Naive thymus-derived CD8-positive, alpha-beta T cell (primary cell): ENCODE results near the gene ZSCAN22. TPM values are rescaled to one million over a fixed set of nuclear protein-coding genes. Genes with fewer than 3 reads are reported as not detected.
"Not testable (repeated sequence)": the region's sequence is repeated elsewhere in the genome, so short reads cannot be mapped to it uniquely, and the experiment has no call there.

Experiments
- ATAC-seq, 2 donors: fragments of 150-1000 bp; cut with Tn5 transposase in 1 of 2; sonication (Bioruptor Pico), chemical (Tn5 transposase) in 1 of 2; 1 replicate in 1 of 2; 2 replicates in 1 of 2; pipeline ENCODE4 v1.10.0; 2021; ENCODE audit warnings: mild to moderate bottlenecking in 2 of 2, moderate library complexity in 2 of 2
- POLR2A ChIA-PET: fragments of 350-600 bp; sonication (Branson Sonifier 250); formaldehyde crosslinking; loops from one replicate; lab custom pipeline; 2021; ENCODE audit warnings: antibody characterized with exemption; lab: Charles Lee
- DNase-seq, 10 donors: peaks; one replicate each; pipeline versions ENCODE4 v3.0.0 to v3.0.0-alpha.2; 2020 to 2022
- H3K27ac Mint-ChIP-seq, 10 donors: one replicate each; pipeline ENCODE4 v1.8.0; 2020 to 2022; ENCODE audit warnings: mild to moderate bottlenecking in 10 of 10, mixed read lengths in 10 of 10, moderate library complexity in 4 of 10, inconsistent platforms in 1 of 10
- H3K27me3 Mint-ChIP-seq, 5 donors: one replicate each; pipeline ENCODE4 v1.8.0; 2021 to 2022; ENCODE audit warnings: mixed read lengths in 5 of 5
- H3K36me3 Mint-ChIP-seq, 3 donors: one replicate each; pipeline ENCODE4 v1.8.0; 2020 to 2022; ENCODE audit warnings: mixed read lengths in 3 of 3, mild to moderate bottlenecking in 2 of 3, inconsistent platforms in 1 of 3
- H3K4me1 Mint-ChIP-seq, 4 donors: one replicate each; pipeline ENCODE4 v1.8.0; 2021 to 2022; ENCODE audit warnings: mixed read lengths in 4 of 4
- H3K4me3 Mint-ChIP-seq, 10 donors: one replicate each; pipeline ENCODE4 v1.8.0; 2020 to 2022; ENCODE audit warnings: mild to moderate bottlenecking in 10 of 10, mixed read lengths in 10 of 10, moderate library complexity in 6 of 10, inconsistent platforms in 1 of 10
- H3K9me3 Mint-ChIP-seq, 9 donors: one replicate each; pipeline ENCODE4 v1.8.0; 2020 to 2022; ENCODE audit warnings: mixed read lengths in 9 of 9, mild to moderate bottlenecking in 3 of 9, inconsistent platforms in 1 of 9, moderate library complexity in 1 of 9
- polyA plus RNA-seq, 3 donors: library from polyadenylated mRNA; unstranded; fragments of 300-500 nt; fragmentation: Illumina TruSeq; gene quantifications; one replicate each; pipeline ENCODE4 v1.2.3, GENCODE V29; 2021
- total RNA-seq, 8 experiments: library from RNA in 2 of 8; stranded (reverse) in 2 of 8; gene quantifications; one replicate each; pipeline ENCODE4 v1.2.3 and lab custom pipeline; 2021 to 2026

ZSCAN22 gene
- total and polyA plus RNA-seq, 5 experiments from 2014 or later, result 0.69 to 4.6 (median 3.3) TPM

DNA sequence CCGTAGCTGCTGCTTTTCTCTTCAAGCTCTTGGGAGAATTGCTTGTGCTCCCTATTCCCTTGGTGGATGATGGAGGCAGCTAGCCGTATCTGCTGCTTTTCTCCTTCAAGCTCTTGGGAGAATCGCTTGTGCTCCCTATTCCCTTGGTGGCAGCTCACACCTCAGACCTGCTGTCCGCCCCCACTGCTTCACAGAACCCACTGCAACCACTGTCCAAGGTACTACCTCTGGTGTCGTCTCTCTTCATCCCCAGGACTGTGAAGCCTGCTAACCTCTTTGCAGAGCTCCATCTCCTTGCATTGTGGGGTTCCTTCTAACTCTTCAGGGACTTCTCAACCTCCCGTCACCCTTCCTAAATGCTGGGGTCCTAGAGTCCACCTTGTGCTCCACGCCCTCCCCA lies 26.2 kb upstream of the ZSCAN22 start:
- Mint-ChIP-seq H3K4me3 (no peak overlapping the region), H3K9me3 (peaks cover 0 to 40% (median 10%) of the 10 kb centered on the region in 9 donors), H3K27ac (no peak overlapping the region), H3K27me3 (no peaks in the 10 kb centered on the region), H3K36me3 (peaks cover 0 to 62% (median 44%) of the 10 kb centered on the region in 3 donors), H3K4me1 (peaks cover 13 to 20% (median 15%) of the 10 kb centered on the region in 4 donors)
- ATAC-seq (no peak), DNase-seq (no peak)
- POLR2A ChIA-PET, result interaction anchor here (0.8 to 1.4 kb wide), 3 partner anchors 17 to 117 kb away, joined by 4 to 6 read pairs (median 4); partner anchors contain the start of gene ZNF497

DNA sequence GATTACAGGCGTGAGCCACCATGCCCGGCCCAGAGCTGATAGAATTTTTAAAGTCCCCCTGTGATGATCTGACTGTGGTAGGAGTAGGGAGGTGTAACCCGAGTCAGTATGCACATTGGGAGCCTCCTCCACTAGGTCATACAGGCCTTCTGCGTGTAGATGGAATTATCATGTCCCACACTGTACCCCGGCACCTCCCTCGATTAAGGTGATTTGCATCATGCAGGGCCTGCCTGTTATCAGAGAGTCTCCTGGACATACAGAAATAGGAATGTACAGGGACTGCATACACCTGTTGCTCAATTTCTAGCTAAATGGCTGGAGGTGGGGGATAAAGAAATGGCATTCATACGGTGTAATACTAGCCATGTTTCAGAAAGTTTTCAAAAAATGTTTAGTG lies 22.5 kb upstream of the ZSCAN22 start:
- POLR2A ChIA-PET, result interaction anchor here (0.6 to 3.2 kb wide), 8 partner anchors 21 to 215 kb away, joined by 4 to 16 read pairs (median 8); partner anchors contain the start of genes ZBTB45, ZNF274, ZNF544 and ZNF8
- no peak for ATAC-seq

GRCh38 chr19:58304748-58305064 lies 22.1 kb upstream of the ZSCAN22 start:
- DNase-seq (no peak), ATAC-seq (no peak)
- Mint-ChIP-seq H3K27ac (peak overlapping the region; percentile 99 to 100 (median 100)), H3K4me3 (peak overlapping the region; percentile 95 to 100 (median 100)), H3K36me3 (peaks cover 0 to 57% (median 48%) of the 10 kb centered on the region in 3 donors), H3K9me3 (peaks cover 0 to 17% (median 0%) of the 10 kb centered on the region in 9 donors), H3K4me1 (peaks cover 22 to 57% (median 53%) of the 10 kb centered on the region in 4 donors), H3K27me3 (no peaks in the 10 kb centered on the region)
- POLR2A ChIA-PET, result interaction anchor here (0.6 to 3.2 kb wide), 10 partner anchors 21 to 215 kb away, joined by 3 to 18 read pairs (median 8); partner anchors contain the start of genes ZBTB45, ZNF274, ZNF497 and ZNF544

More for the DNA sequence above, 22.5 kb upstream of the ZSCAN22 start:
- Mint-ChIP-seq H3K36me3 (peaks cover 0 to 54% (median 49%) of the 10 kb centered on the region in 3 donors), H3K27me3 (no peaks in the 10 kb centered on the region), H3K4me3 (peak overlapping the region; percentile 95 to 100 (median 100)), H3K27ac (peak overlapping the region; percentile 99 to 100 (median 100)), H3K4me1 (peaks cover 22 to 53% (median 49%) of the 10 kb centered on the region in 4 donors), H3K9me3 (peaks cover 0 to 18% (median 0%) of the 10 kb centered on the region in 9 donors)
- DNase-seq, result peak in 1 of 10 donors; percentile 47

DNA sequence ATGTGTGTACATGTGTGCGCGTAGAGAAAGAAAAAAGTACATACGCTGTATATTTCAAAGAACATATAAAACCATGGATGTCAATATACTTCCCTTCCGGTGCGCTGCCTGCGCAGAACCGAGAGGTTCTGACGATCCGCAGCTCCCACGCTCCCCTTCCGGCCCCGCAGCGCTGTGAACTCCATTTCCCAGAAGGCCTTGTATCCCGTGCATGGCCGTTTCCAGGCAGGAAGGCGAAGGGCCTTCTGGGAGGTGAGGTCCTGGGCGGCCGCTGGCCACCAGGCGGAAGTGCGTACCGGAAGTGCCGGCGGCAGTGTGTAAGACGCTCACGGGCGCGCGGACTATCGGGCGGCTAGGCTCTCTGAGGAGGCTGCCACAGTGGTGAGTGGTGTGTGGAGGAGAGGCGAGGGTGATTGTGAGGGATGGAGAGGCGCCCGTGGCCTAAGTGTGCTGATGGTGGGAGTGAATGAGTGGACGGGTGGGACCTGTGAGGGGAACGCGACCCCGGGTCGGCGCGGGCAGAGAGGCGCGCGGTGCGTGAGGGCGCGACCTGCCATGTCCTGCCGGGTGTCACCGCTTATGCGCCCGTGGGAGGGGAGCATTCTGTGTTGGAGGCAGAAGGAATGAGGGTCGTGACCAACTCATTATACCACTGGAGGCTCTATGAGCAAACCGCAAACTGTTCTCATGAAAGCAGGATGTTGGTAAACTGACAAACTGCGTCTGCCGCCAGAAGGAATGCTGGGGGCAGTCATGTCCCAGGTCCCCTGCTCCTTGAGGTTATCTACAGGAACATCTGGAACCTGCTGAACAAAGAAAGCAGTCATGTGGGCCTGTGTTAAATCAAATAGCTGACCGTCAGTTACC lies 21.5 kb upstream of the ZSCAN22 start, which contains the start of gene ERVK3-1:
Gene ERVK3-1 (plus strand): TSS at position 313 of the 867 bp plus-strand sequence. CDS start 6,792 bp downstream, outside the sequence.
- Mint-ChIP-seq H3K4me3 (peak within 1 kb of the TSS; percentile 95 to 100 (median 100)), H3K27ac (peak within 1 kb of the TSS; percentile 99 to 100 (median 100)), H3K4me1 (peaks cover 19 to 63% (median 54%) of the 10 kb centered on the region in 4 donors), H3K9me3 (peaks cover 0 to 13% (median 0%) of the 10 kb centered on the region in 9 donors), H3K36me3 (peaks cover 0 to 57% (median 46%) of the 10 kb centered on the region in 3 donors), H3K27me3 (no peaks in the 10 kb centered on the region)
- peak; percentile 84 to 98 (median 94) for DNase-seq
- ATAC-seq, result peak; percentile 94 to 95
- POLR2A ChIA-PET, result interaction anchor here (0.6 to 3.2 kb wide), 14 partner anchors 13 to 214 kb away, joined by 3 to 18 read pairs (median 6); partner anchors contain the start of genes ZBTB45, ZNF274, ZNF497 and ZNF544

GRCh38 chr19:58305932-58306323 lies 20.9 kb upstream of the ZSCAN22 start:
- DNase-seq (no peak), ATAC-seq (no peak)
- Mint-ChIP-seq H3K4me1 (peaks cover 19 to 66% (median 55%) of the 10 kb centered on the region in 4 donors), H3K36me3 (peaks cover 0 to 53% (median 43%) of the 10 kb centered on the region in 3 donors), H3K27ac (peak overlapping the region; percentile 37 to 100 (median 100)), H3K27me3 (no peaks in the 10 kb centered on the region), H3K9me3 (peaks cover 0 to 11% (median 0%) of the 10 kb centered on the region in 9 donors), H3K4me3 (peak overlapping the region; percentile 95 to 100 (median 100))
- POLR2A ChIA-PET, result interaction anchor here (0.6 to 3.2 kb wide), 9 partner anchors 8 to 213 kb away, joined by 3 to 18 read pairs (median 6); partner anchors contain the start of genes ZBTB45, ZNF274, ZNF497 and ZSCAN22

DNA sequence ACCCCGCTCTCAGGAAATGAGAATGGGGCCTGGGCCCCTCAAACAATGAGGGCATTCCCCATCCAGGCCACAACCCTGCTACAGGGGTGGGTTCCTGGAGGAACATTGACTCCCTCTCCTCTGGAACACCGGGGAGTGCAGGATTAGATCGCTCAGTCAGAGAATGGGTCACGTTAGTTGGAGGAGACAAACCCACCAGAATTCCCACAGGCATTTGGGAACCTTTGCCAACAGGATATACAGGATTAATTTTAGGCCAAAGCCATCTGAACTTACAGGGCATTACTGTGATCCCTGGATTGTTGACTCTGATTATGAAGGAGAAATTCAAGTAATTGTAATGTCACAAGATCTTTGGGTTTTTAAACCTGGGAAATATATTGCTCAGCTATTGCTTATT lies 19.1 kb upstream of the ZSCAN22 start:
- Mint-ChIP-seq H3K36me3 (peaks cover 15 to 64% (median 36%) of the 10 kb centered on the region in 3 donors), H3K9me3 (peaks cover 0 to 4% (median 0%) of the 10 kb centered on the region in 9 donors), H3K4me3 (peak overlapping the region in 4 of 10 donors; percentile 24 to 52 (median 32)), H3K27ac (peak overlapping the region in 8 of 10 donors; percentile 12 to 66 (median 52)), H3K4me1 (peaks cover 22 to 68% (median 54%) of the 10 kb centered on the region in 4 donors), H3K27me3 (no peaks in the 10 kb centered on the region)
- ATAC-seq (no peak), DNase-seq (no peak)
- POLR2A ChIA-PET, result interaction anchor here (0.9 to 1.9 kb wide), 2 partner anchors 10 to 39 kb away, joined by 3 to 5 read pairs; no protein-coding TSS in a partner anchor

- Mint-ChIP-seq H3K27ac (peak overlapping the region in 1 of 10 donors; percentile 76), H3K4me1 (peaks cover 17 to 54% (median 40%) of the 10 kb centered on the region in 4 donors), H3K36me3 (peaks cover 24 to 88% (median 56%) of the 10 kb centered on the region in 3 donors)
- DNase-seq, result peak in 3 of 10 donors; percentile 9 to 13 (median 9)
- H3K27me3 Mint-ChIP-seq, H3K4me3 Mint-ChIP-seq, H3K9me3 Mint-ChIP-seq, ATAC-seq, POLR2A ChIA-PET: not testable (repeated sequence)
Observed at GRCh38 chr19:58310685-58311084, 16.1 kb upstream of the ZSCAN22 start.

DNA sequence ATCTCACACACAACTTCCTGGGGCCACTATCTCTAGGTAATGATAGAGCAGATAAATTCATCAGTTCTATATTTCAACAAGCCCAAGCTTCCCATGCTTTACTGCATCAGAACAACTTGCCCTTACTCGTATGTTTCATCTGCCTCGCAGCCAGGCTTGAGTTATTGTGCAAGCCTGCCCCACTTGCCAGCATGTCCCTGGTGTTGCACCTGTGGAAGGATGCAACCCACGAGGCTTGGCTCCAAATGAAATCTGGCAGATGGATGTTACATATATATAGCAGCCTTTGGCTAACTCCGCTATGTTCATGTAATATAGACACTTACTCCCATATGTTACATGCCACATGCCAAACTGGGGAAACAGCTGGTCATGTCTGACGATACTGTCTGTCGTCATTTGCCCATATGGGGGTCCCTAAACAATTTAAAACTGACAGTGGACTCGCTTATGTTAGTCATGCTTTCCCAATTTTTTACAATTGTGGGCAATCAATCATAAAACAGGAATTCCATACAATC lies 15.4 kb upstream of the ZSCAN22 start:
- peaks cover 0 to 2% (median 0%) of the 10 kb centered on the region in 9 donors for H3K9me3 Mint-ChIP-seq
- DNase-seq (no peak), ATAC-seq (no peak)
- peak overlapping the region in 1 of 10 donors; percentile 77 for H3K27ac Mint-ChIP-seq
- H3K27me3 Mint-ChIP-seq, result no peaks in the 10 kb centered on the region
- no peak overlapping the region for H3K4me3 Mint-ChIP-seq
- POLR2A ChIA-PET, result no interaction called here
- H3K36me3 Mint-ChIP-seq, result peaks cover 24 to 87% (median 55%) of the 10 kb centered on the region in 3 donors
- peaks cover 13 to 47% (median 33%) of the 10 kb centered on the region in 4 donors for H3K4me1 Mint-ChIP-seq

GRCh38 chr19:58315580-58315979 lies 11.2 kb upstream of the ZSCAN22 start:
- ATAC-seq, result peak in 1 of 2 donors; percentile 9

GRCh38 chr19:58317476-58318072 lies 9.2 kb upstream of the ZSCAN22 start:
- Mint-ChIP-seq H3K4me1 (peaks cover 0 to 6% (median 0%) of the 10 kb centered on the region in 4 donors), H3K27me3 (no peaks in the 10 kb centered on the region), H3K4me3 (no peak overlapping the region), H3K9me3 (peaks cover 0 to 2% (median 0%) of the 10 kb centered on the region in 9 donors), H3K36me3 (peaks cover 11 to 37% (median 31%) of the 10 kb centered on the region in 3 donors), H3K27ac (no peak overlapping the region)
- peak in 1 of 10 donors; percentile 10 for DNase-seq
- ATAC-seq, result peak in 1 of 2 donors; percentile 33
- POLR2A ChIA-PET, result interaction anchor here (1.4 to 2.1 kb wide), 2 partner anchors 8 to 11 kb away, joined by 3 to 5 read pairs; no protein-coding TSS in a partner anchor

More at GRCh38 chr19:58315580-58315979, 11.2 kb upstream of the ZSCAN22 start:
- H3K36me3 Mint-ChIP-seq, result peaks cover 24 to 50% (median 37%) of the 10 kb centered on the region in 3 donors
- peaks cover 0 to 2% (median 0%) of the 10 kb centered on the region in 9 donors for H3K9me3 Mint-ChIP-seq
- no peak for DNase-seq
- POLR2A ChIA-PET, result no interaction called here
- no peak overlapping the region for H3K4me3 Mint-ChIP-seq
- H3K27ac Mint-ChIP-seq, result peak overlapping the region in 1 of 10 donors; percentile 59
- H3K4me1 Mint-ChIP-seq, result peaks cover 0 to 9% (median 4%) of the 10 kb centered on the region in 4 donors
- no peaks in the 10 kb centered on the region for H3K27me3 Mint-ChIP-seq

- ATAC-seq, result no peak
Observed at GRCh38 chr19:58318297-58318696, 8.5 kb upstream of the ZSCAN22 start.

More at GRCh38 chr19:58318297-58318696, 8.5 kb upstream of the ZSCAN22 start:
- no peak overlapping the region for H3K27ac Mint-ChIP-seq
- DNase-seq, result no peak
- peaks cover 0 to 2% (median 0%) of the 10 kb centered on the region in 9 donors for H3K9me3 Mint-ChIP-seq
- POLR2A ChIA-PET, result interaction anchor here (1.3 to 2.1 kb wide), 3 partner anchors 9 to 39 kb away, joined by 3 to 5 read pairs (median 4); no protein-coding TSS in a partner anchor
- H3K4me3 Mint-ChIP-seq, result no peak overlapping the region
- no peaks in the 10 kb centered on the region for H3K27me3 Mint-ChIP-seq
- peaks cover 0 to 6% (median 0%) of the 10 kb centered on the region in 4 donors for H3K4me1 Mint-ChIP-seq
- H3K36me3 Mint-ChIP-seq, result peaks cover 6 to 32% (median 26%) of the 10 kb centered on the region in 3 donors
